ENCODE measurements around the gene CREBBP.

Gene CREBBP

DNA sequence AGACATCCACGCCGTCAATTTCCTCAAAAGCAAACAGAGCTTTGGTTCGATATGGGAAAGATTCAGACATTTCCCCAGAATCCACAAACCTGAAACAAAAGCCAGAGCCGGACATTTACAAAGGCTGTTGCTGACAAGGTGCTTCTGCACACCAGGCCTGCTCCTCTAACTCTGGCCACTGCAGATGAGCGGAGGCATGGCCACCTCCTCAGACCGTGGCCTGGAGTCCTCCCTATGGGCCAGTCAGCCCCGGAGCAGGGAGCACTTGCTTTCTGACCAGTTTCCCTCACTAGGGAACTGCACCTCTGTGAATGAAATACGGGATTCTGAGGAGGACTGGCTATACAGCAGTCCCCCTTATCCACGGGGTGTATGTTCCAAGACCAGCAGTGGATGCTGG is 140.9 kb downstream of the CREBBP start:
- no peak overlapping the region for H3K4me3 ChIP-seq (ENCODE audit: low read depth, low read length)
- no peak for DNase-seq (ENCODE audit: low read depth)
- TF ChIP-seq CTCF (IDR thresholded peaks at IDR 0.05; ENCODE audit: low read depth, low read length, missing control alignments), result no peak

DNA sequence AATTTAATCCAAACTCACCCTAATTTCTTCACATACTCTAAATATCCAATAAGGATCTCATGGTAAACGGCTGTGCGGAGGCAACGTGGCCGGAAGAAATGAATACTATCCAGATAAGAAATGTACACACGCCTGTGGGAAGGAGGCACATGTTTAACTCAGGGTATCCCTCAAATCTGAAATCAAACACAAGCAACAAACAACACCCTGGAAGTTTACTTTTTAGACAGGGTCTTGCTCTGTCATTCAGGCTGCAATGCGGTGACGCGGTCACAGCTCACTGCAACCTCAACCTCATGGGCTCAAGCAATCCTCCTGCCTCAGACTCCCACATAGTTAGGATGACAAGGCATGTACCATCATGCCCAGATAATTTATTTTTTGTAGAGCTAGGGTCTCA is 142.0 kb downstream of the CREBBP start:
- TF ChIP-seq CTCF (IDR thresholded peaks at IDR 0.05; ENCODE audit: low read depth, low read length, missing control alignments), result no peak
- H3K4me3 ChIP-seq (ENCODE audit: low read depth, low read length), result no peak overlapping the region
- no peak for DNase-seq (ENCODE audit: low read depth)

DNA sequence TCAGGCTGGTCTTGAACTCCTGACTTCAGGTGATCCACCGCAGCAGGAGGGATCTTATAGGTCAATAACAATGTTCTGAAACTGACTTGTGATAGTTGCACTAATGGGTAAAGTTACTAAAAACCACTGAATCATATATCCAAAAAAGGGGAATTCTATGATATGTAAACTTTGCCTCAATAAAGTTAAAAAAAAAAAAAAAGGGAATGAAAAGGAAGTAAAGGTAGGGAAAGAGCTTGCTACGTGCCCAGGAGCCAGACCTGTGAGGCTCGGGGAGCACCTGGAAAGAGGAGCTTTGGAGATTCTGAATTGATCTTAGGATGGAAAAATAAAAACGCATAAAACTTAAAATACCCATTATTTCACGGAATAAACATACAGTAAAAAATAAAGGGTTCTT is 142.4 kb downstream of the CREBBP start:
- no peak overlapping the region for H3K4me3 ChIP-seq (ENCODE audit: low read depth, low read length)
- TF ChIP-seq CTCF (IDR thresholded peaks at IDR 0.05; ENCODE audit: low read depth, low read length, missing control alignments), result no peak
- no peak for DNase-seq (ENCODE audit: low read depth)

DNA sequence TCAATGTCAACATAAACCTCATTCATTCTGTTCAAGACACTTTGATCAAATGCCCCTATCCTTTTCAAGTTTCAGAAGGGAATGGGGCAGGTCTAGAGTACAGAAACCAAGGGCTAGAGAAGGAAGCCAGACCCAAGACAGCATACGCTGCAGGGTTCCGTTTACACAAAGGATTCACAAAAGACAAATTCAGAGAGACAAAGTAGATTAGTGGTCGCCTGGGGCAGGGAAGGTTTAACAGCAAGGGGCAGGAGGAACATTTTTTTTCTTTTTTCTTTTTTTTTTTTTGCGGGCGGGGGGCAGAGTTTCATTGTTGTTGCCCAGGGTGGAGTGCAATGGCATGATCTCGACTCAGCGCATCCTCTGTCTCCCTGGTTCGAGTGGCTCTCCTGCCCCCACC is 143.3 kb downstream of the CREBBP start:
- no peak for TF ChIP-seq CTCF (IDR thresholded peaks at IDR 0.05; ENCODE audit: low read depth, low read length, missing control alignments)
- no peak overlapping the region for H3K4me3 ChIP-seq (ENCODE audit: low read depth, low read length)
- DNase-seq (ENCODE audit: low read depth), result no peak

DNA sequence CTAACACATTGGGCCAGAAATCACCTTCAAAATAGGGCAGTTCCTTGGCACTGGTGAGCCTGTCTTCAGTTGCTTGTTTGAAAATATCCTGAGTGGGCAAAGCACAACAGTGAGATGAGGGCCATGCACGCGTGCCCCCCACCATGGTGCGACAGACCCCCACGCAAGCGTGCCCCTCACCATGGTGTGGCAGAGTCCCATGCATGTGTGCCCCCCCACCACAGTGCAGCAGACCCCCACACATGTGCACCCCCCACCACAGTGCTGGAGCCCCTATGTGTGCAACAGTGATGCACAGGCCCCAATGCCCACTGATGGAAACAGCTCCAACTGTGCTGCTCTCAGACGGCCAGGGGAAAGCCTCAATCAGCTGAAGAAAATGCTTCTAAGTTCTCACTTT is 144.4 kb downstream of the CREBBP start:
- DNase-seq (ENCODE audit: low read depth), result no peak
- no peak for TF ChIP-seq CTCF (IDR thresholded peaks at IDR 0.05; ENCODE audit: low read depth, low read length, missing control alignments)
- H3K4me3 ChIP-seq (ENCODE audit: low read depth, low read length), result no peak overlapping the region

- no peak overlapping the region for H3K4me3 ChIP-seq (ENCODE audit: low read depth, low read length)
- TF ChIP-seq CTCF (IDR thresholded peaks at IDR 0.05; ENCODE audit: low read depth, low read length, missing control alignments), result no peak
- no peak for DNase-seq (ENCODE audit: low read depth)
Measured at GRCh38 chr16:3735541-3735940, 145.0 kb downstream of the CREBBP start.

DNA sequence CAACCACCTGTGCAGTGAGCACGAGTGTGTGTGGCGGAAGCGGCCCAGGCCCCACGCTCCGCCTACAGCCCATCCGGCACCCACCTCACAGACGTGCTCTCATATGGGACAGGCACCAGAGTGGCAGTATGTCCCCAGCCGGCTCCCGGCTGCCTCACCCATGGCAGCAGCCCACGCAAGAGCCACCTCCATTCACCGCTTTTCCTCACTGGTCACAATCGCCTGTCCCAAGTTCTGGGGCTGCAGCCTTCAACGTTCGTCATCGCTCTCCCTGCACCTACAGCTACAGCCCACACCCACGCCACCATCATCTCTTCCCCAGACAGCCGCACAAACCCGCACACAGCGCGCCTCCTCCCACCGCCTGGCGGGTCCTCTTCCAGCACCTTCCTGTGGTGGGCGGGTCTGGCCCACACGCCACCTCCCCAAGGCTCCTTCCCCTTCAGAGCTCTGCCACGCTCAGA is 145.7 kb downstream of the CREBBP start:
- no peak overlapping the region for H3K4me3 ChIP-seq (ENCODE audit: low read depth, low read length)
- TF ChIP-seq CTCF (IDR thresholded peaks at IDR 0.05; ENCODE audit: low read depth, low read length, missing control alignments), result no peak
- no peak for DNase-seq (ENCODE audit: low read depth)
